Liver (tissue), 9 donors: ENCODE results near the gene ST8SIA1. TPM values are rescaled to one million over a fixed set of nuclear protein-coding genes. Genes with fewer than 3 reads are reported as not detected.

ENCODE experiments used
- DNase-seq: peaks from one replicate; pipeline ENCODE4 v3.0.0-alpha.2; 2017; ENCODE audit warnings: low spot score
- H3K27ac ChIP-seq, 2 donors: one replicate each; pipeline ENCODE4 v1.7.0; 2013; ENCODE audit warnings: inconsistent platforms in 2 of 2, low read length in 2 of 2, control low read depth in 1 of 2, low read depth in 1 of 2, mild to moderate bottlenecking in 1 of 2
- H3K27me3 ChIP-seq, 4 donors: one replicate each; pipeline versions ENCODE4 v1.6.1 to v1.7.0; 2013; ENCODE audit warnings: low read length in 3 of 4, inconsistent platforms in 1 of 4, mild to moderate bottlenecking in 1 of 4, moderate library complexity in 1 of 4; ENCODE audit not compliant: control insufficient read depth in 4 of 4, insufficient read depth in 4 of 4
- H3K36me3 ChIP-seq, 4 donors: one replicate each; pipeline versions ENCODE4 v1.6.1 to v1.7.0; 2013; ENCODE audit warnings: low read length in 3 of 4, mild to moderate bottlenecking in 3 of 4, low read depth in 1 of 4, moderate library complexity in 1 of 4; ENCODE audit not compliant: control insufficient read depth in 4 of 4, insufficient read depth in 3 of 4
- H3K4me1 ChIP-seq, 4 donors: one replicate each; pipeline versions ENCODE4 v1.6.1 to v1.7.0; 2013; ENCODE audit warnings: low read length in 3 of 4, mild to moderate bottlenecking in 3 of 4, moderate library complexity in 1 of 4; ENCODE audit not compliant: control insufficient read depth in 4 of 4, insufficient read depth in 4 of 4
- H3K4me3 ChIP-seq, 3 donors: one replicate each; pipeline versions ENCODE4 v1.6.1 to v1.7.0; 2013; ENCODE audit warnings: low read length in 3 of 3, control low read depth in 1 of 3, low read depth in 1 of 3, mild to moderate bottlenecking in 1 of 3
- H3K9ac ChIP-seq, 2 donors: one replicate each; pipeline ENCODE4 v1.7.0; 2013; ENCODE audit warnings: low read length in 2 of 2, mild to moderate bottlenecking in 2 of 2, moderate library complexity in 2 of 2, control low read depth in 1 of 2, low read depth in 1 of 2
- H3K9me3 ChIP-seq, 4 donors: one replicate each; pipeline versions ENCODE4 v1.6.1 to v1.7.0; 2013; ENCODE audit warnings: low read length in 3 of 4; ENCODE audit not compliant: control insufficient read depth in 4 of 4
- EGR1 ChIP-seq, 2 donors: IDR thresholded peaks; 2 replicates each; pipeline ENCODE4 v1.6.1; 2016 to 2018; ENCODE audit warnings: antibody characterized with exemption in 2 of 2, low read depth in 2 of 2
- FOXA1 ChIP-seq: IDR thresholded peaks from 2 replicates; pipeline ENCODE4 v1.6.1; 2016; ENCODE audit warnings: antibody characterized with exemption
- FOXA2 ChIP-seq: IDR thresholded peaks from 2 replicates; pipeline ENCODE4 v1.6.1; 2016; ENCODE audit warnings: antibody characterized with exemption
- GABPA ChIP-seq, 2 donors: IDR thresholded peaks in 1 of 2; conservative IDR thresholded peaks in 1 of 2; 2 replicates each; pipeline ENCODE4 v1.6.1; 2016; ENCODE audit warnings: antibody characterized with exemption in 2 of 2, mild to moderate bottlenecking in 1 of 2, moderate library complexity in 1 of 2
- HNF4A ChIP-seq, 2 donors: conservative IDR thresholded peaks; 2 replicates each; pipeline ENCODE4 v1.6.1; 2016; ENCODE audit warnings: antibody characterized with exemption in 2 of 2, mild to moderate bottlenecking in 2 of 2
- JUND ChIP-seq, 2 donors: IDR thresholded peaks; 2 replicates each; pipeline ENCODE4 v1.6.1; 2016; ENCODE audit warnings: antibody characterized with exemption in 2 of 2
- NR2F2 ChIP-seq: IDR thresholded peaks from 2 replicates; pipeline ENCODE4 v1.6.1; 2016; ENCODE audit warnings: antibody characterized with exemption
- RAD21 ChIP-seq, 2 donors: IDR thresholded peaks; 2 replicates each; pipeline ENCODE4 v1.6.1; 2016; ENCODE audit warnings: antibody characterized with exemption in 2 of 2, mild to moderate bottlenecking in 2 of 2
- RXRA ChIP-seq, 2 donors: IDR thresholded peaks; 2 replicates each; pipeline ENCODE4 v1.6.1; 2017 to 2018; ENCODE audit warnings: antibody characterized with exemption in 2 of 2, mild to moderate bottlenecking in 1 of 2
- TAF1 ChIP-seq: conservative IDR thresholded peaks from 2 replicates; pipeline ENCODE4 v1.6.1; 2016; ENCODE audit warnings: antibody characterized with exemption, mild to moderate bottlenecking
- YY1 ChIP-seq: IDR thresholded peaks from 2 replicates; pipeline ENCODE4 v1.6.1; 2016; ENCODE audit warnings: antibody characterized with exemption, mild to moderate bottlenecking
- WGBS: extraction: QIAGEN DNeasy Blood & Tissue Kit; methylation state at CpG from one replicate; pipeline ENCODE4 v1.1.7; 2013; 5-methylcytosine and 5-hydroxymethylcytosine counted together
- polyA plus RNA-seq, 2 donors: library from polyadenylated mRNA; stranded (reverse) in 1 of 2; unstranded in 1 of 2; fragments of 200-250 nt in 1 of 2; fragments of >200 nt in 1 of 2; fragmentation: Nextera tagmentation in 1 of 2; extraction: Ambion mirVana in 1 of 2; gene quantifications; one replicate each; pipeline versions ENCODE4 v1.2.1 to v1.2.3, GENCODE V29; 2013 to 2015
- total RNA-seq, 2 donors: library from RNA; depleted of rRNA; stranded (reverse); fragments of >200 nt; gene quantifications; one replicate each; pipeline ENCODE4 v1.2.3, GENCODE V29; 2014
- TF ChIP-seq, protein P1 (sequence below): IDR thresholded peaks from 2 replicates; pipeline ENCODE4 v1.6.1; 2016; ENCODE audit warnings: antibody characterized with exemption
- TF ChIP-seq, protein P2 (sequence below): IDR thresholded peaks from 2 replicates; pipeline ENCODE4 v1.6.1; 2016; ENCODE audit warnings: antibody characterized with exemption
- TF ChIP-seq, protein P3 (sequence below): IDR thresholded peaks from 2 replicates; pipeline ENCODE4 v1.6.1; 2016; ENCODE audit warnings: antibody characterized with exemption
- TF ChIP-seq, protein P4 (sequence below): IDR thresholded peaks from 2 replicates; pipeline ENCODE4 v1.6.1; 2016; ENCODE audit warnings: antibody characterized with exemption, mild to moderate bottlenecking
- TF ChIP-seq, protein P5 (sequence below): fragments of 150-350 bp; IDR thresholded peaks from 2 replicates; pipeline ENCODE4 v1.5.1; 2017; ENCODE audit warnings: improper control_type of control experiment, low read depth, low read length; ENCODE audit not compliant: missing input control
- donor health status: healthy.
- donor health status: healthy.
- donor health status: healthy.
- donor health status: healthy.
- donor health status: healthy.

ST8SIA1 gene
- total and polyA plus RNA-seq, 4 donors = 0.02 to 1.0 (median 0.17) TPM; not detected in 1

DNA sequence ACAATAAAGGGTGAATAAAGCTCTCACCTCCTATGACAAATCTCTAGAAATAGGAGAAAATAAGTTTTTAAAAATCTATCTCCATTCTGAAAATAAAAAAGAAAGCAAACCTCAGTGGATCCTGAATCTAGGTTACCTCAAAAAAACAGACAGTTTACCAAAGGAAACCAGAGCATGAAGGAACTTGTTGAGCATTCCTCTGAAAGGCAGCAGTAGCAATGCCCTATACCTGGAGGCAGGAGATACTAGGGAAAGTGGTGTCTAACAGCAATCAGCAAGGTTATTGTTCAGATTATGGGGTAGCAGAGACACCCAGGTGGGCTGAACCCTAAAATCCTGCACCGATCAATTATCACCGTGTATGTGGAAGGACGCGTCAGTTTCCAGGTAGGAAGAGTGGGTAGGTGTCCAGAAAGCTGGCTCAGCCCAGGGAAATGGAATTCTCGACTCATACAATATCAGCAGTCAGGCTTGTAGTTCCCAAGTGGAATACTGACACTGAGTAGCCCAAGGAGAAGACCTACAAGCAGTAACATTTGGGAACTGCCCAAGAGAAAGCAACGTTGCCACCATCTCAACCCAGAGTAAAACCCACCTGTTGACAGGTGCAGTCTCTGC, 128.3 kb downstream of the ST8SIA1 start:
- Histone ChIP-seq H3K36me3 (no peaks in the 10 kb centered on the region), H3K27me3 (peaks cover 0 to 5% (median 0%) of the 10 kb centered on the region in 4 donors), H3K9ac (no peak overlapping the region), H3K27ac (no peak overlapping the region), H3K4me1 (no peaks in the 10 kb centered on the region), H3K9me3 (peaks cover 0 to 7% (median 4%) of the 10 kb centered on the region in 4 donors), H3K4me3 (no peak overlapping the region)
- whole genome bisulfite sequencing = 86% methylated on average over 6 of the region's 6 CpGs
- TF ChIP-seq FOXA1 (no peak), NR2F2 (no peak), RAD21 (IDR thresholded peaks at IDR 0.05) (no peak), JUND (IDR thresholded peaks at IDR 0.05) (no peak), FOXA2 (no peak), EGR1 (IDR thresholded peaks at IDR 0.05; ENCODE audit: low read depth in 2 of 2) (no peak), YY1 (no peak), GABPA (IDR thresholded peaks at IDR 0.05 in 1 of 2, conservative IDR thresholded peaks at IDR 0.05 in 1 of 2) (no peak), HNF4A (conservative IDR thresholded peaks at IDR 0.05) (no peak), TAF1 (no peak), RXRA (IDR thresholded peaks at IDR 0.05) (no peak)
- TF ChIP-seq, protein P1, sequence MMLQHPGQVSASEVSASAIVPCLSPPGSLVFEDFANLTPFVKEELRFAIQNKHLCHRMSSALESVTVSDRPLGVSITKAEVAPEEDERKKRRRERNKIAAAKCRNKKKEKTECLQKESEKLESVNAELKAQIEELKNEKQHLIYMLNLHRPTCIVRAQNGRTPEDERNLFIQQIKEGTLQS = no peak
- TF ChIP-seq, protein P2, sequence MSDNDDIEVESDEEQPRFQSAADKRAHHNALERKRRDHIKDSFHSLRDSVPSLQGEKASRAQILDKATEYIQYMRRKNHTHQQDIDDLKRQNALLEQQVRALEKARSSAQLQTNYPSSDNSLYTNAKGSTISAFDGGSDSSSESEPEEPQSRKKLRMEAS = no peak
- TF ChIP-seq, protein P3, sequence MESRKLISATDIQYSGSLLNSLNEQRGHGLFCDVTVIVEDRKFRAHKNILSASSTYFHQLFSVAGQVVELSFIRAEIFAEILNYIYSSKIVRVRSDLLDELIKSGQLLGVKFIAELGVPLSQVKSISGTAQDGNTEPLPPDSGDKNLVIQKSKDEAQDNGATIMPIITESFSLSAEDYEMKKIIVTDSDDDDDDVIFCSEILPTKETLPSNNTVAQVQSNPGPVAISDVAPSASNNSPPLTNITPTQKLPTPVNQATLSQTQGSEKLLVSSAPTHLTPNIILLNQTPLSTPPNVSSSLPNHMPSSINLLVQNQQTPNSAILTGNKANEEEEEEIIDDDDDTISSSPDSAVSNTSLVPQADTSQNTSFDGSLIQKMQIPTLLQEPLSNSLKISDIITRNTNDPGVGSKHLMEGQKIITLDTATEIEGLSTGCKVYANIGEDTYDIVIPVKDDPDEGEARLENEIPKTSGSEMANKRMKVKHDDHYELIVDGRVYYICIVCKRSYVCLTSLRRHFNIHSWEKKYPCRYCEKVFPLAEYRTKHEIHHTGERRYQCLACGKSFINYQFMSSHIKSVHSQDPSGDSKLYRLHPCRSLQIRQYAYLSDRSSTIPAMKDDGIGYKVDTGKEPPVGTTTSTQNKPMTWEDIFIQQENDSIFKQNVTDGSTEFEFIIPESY = no peak
- TF ChIP-seq, protein P4, sequence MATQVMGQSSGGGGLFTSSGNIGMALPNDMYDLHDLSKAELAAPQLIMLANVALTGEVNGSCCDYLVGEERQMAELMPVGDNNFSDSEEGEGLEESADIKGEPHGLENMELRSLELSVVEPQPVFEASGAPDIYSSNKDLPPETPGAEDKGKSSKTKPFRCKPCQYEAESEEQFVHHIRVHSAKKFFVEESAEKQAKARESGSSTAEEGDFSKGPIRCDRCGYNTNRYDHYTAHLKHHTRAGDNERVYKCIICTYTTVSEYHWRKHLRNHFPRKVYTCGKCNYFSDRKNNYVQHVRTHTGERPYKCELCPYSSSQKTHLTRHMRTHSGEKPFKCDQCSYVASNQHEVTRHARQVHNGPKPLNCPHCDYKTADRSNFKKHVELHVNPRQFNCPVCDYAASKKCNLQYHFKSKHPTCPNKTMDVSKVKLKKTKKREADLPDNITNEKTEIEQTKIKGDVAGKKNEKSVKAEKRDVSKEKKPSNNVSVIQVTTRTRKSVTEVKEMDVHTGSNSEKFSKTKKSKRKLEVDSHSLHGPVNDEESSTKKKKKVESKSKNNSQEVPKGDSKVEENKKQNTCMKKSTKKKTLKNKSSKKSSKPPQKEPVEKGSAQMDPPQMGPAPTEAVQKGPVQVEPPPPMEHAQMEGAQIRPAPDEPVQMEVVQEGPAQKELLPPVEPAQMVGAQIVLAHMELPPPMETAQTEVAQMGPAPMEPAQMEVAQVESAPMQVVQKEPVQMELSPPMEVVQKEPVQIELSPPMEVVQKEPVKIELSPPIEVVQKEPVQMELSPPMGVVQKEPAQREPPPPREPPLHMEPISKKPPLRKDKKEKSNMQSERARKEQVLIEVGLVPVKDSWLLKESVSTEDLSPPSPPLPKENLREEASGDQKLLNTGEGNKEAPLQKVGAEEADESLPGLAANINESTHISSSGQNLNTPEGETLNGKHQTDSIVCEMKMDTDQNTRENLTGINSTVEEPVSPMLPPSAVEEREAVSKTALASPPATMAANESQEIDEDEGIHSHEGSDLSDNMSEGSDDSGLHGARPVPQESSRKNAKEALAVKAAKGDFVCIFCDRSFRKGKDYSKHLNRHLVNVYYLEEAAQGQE = no peak
- TF ChIP-seq, protein P5, sequence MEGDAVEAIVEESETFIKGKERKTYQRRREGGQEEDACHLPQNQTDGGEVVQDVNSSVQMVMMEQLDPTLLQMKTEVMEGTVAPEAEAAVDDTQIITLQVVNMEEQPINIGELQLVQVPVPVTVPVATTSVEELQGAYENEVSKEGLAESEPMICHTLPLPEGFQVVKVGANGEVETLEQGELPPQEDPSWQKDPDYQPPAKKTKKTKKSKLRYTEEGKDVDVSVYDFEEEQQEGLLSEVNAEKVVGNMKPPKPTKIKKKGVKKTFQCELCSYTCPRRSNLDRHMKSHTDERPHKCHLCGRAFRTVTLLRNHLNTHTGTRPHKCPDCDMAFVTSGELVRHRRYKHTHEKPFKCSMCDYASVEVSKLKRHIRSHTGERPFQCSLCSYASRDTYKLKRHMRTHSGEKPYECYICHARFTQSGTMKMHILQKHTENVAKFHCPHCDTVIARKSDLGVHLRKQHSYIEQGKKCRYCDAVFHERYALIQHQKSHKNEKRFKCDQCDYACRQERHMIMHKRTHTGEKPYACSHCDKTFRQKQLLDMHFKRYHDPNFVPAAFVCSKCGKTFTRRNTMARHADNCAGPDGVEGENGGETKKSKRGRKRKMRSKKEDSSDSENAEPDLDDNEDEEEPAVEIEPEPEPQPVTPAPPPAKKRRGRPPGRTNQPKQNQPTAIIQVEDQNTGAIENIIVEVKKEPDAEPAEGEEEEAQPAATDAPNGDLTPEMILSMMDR = no peak
- no peak for DNase-seq
